GM19240 (cell line): Measurements from ENCODE around the gene WBP4.
"Not testable (repeated sequence)": the region's sequence is repeated elsewhere in the genome, so short reads cannot be mapped to it uniquely, and the experiment has no call there.

Experiments used
- DNase-seq: peaks from one replicate; pipeline ENCODE4 v3.0.0; 2011; ENCODE audit warnings: low spot score; ENCODE audit not compliant: insufficient read length

WBP4 gene

GRCh38 chr13:41077475-41077874, 16.2 kb downstream of the WBP4 start:
- no peak for DNase-seq

- DNase-seq: no peak
Observed at GRCh38 chr13:41079725-41080124, 18.4 kb downstream of the WBP4 start.

- no peak for DNase-seq
Observed at GRCh38 chr13:41085961-41086585, 24.8 kb downstream of the WBP4 start.

GRCh38 chr13:41095681-41096080, 34.4 kb downstream of the WBP4 start:
- not testable (repeated sequence) for DNase-seq

- DNase-seq: no peak
Observed at GRCh38 chr13:41098761-41099160, 37.5 kb downstream of the WBP4 start.

GRCh38 chr13:41099986-41100385, 38.7 kb downstream of the WBP4 start:
- no peak for DNase-seq

GRCh38 chr13:41107104-41107571, 45.8 kb downstream of the WBP4 start:
- DNase-seq: no peak

- no peak for DNase-seq
Observed at GRCh38 chr13:41107584-41108014, 46.3 kb downstream of the WBP4 start.

- DNase-seq: no peak
Observed at GRCh38 chr13:41111454-41111853, 50.1 kb downstream of the WBP4 start.

- no peak for DNase-seq
Observed at GRCh38 chr13:41117869-41118268, 56.6 kb downstream of the WBP4 start.

GRCh38 chr13:41122838-41123237, 61.5 kb downstream of the WBP4 start:
- no peak for DNase-seq

- DNase-seq: no peak
Observed at GRCh38 chr13:41127701-41128100, 66.4 kb downstream of the WBP4 start.

- DNase-seq: no peak
Observed at GRCh38 chr13:41130356-41130755, 69.0 kb downstream of the WBP4 start.

- not testable (repeated sequence) for DNase-seq
Observed at GRCh38 chr13:41131189-41131588, 69.9 kb downstream of the WBP4 start.

GRCh38 chr13:41131660-41132511, 70.6 kb downstream of the WBP4 start:
- DNase-seq: not testable (repeated sequence)

GRCh38 chr13:41132512-41133152, 71.3 kb downstream of the WBP4 start, which contains the start of gene KBTBD6:
KBTBD6 (minus strand) TSS chr13:41132802; CDS start chr13:41132511, 291 bp downstream.
- peak; percentile 66 for DNase-seq
